Transverse colon (tissue), 4 donors: ENCODE results near the gene SMCO1. TPM values are rescaled to one million over a fixed set of nuclear protein-coding genes. Genes with fewer than 3 reads are reported as not detected.

Experiments used
- DNase-seq: peaks from one replicate; pipeline ENCODE4 v3.0.0-alpha.2; 2019
- H3K27ac ChIP-seq, 4 donors: fragments of 200-600 bp; sonication (generic); 2 replicates each; pipeline ENCODE4 v1.5.1; 2016 to 2018; ENCODE audit warnings: inconsistent platforms in 4 of 4
- H3K27me3 ChIP-seq: fragments of 200-600 bp; sonication (generic); 2 replicates; pipeline ENCODE4 v1.5.1; 2017; ENCODE audit warnings: inconsistent platforms
- H3K36me3 ChIP-seq, 4 donors: fragments of 200-600 bp; sonication (generic); 2 replicates each; pipeline ENCODE4 v1.5.1; 2017 to 2019; ENCODE audit warnings: inconsistent platforms in 4 of 4
- H3K4me1 ChIP-seq, 4 donors: fragments of 200-600 bp; sonication (generic); 2 replicates each; pipeline ENCODE4 v1.5.1; 2017 to 2020; ENCODE audit warnings: inconsistent platforms in 4 of 4
- H3K4me3 ChIP-seq, 4 donors: fragments of 200-600 bp; sonication (generic); 1 replicate in 1 of 4; 2 replicates in 3 of 4; pipeline versions ENCODE4 v1.5.1 to v1.6.1; 2017 to 2019; ENCODE audit warnings: inconsistent platforms in 4 of 4
- H3K9me3 ChIP-seq, 2 donors: fragments of 200-600 bp; sonication (generic); 2 replicates each; pipeline ENCODE4 v1.5.1; 2017 to 2019; ENCODE audit warnings: inconsistent platforms in 2 of 2
- EP300 ChIP-seq: sonication (generic); formaldehyde crosslinking; IDR thresholded peaks from one replicate; pipeline ENCODE4 v1.6.1; 2017; ENCODE audit warnings: antibody characterized with exemption, low read depth
- POLR2A ChIP-seq: fragments of 450-650 bp; IDR thresholded peaks from one replicate; pipeline ENCODE4 v1.6.1; 2016; ENCODE audit warnings: antibody characterized with exemption, mild to moderate bottlenecking, moderate library complexity
- POLR2AphosphoS5 ChIP-seq, 3 donors: sonication (generic); formaldehyde crosslinking; IDR thresholded peaks; one replicate each; pipeline ENCODE4 v1.6.1; 2016; ENCODE audit warnings: antibody characterized with exemption in 3 of 3
- WGBS, 2 donors: methylation state at CpG; one replicate each; pipeline ENCODE4 v1.1.5; 2018; ENCODE audit warnings: low coverage in 1 of 2; 5-methylcytosine and 5-hydroxymethylcytosine counted together
- in situ Hi-C, 4 donors: fragments of 200-750 bp; cut with MboI; loops; one replicate each; pipeline versions ENCODE4 v1.15.0 to v1.15.1; 2017; ENCODE audit warnings: low sequenced_read_pairs in 3 of 4, low pct_ligation_motif_present in 1 of 4, low pct_unique_long_range_greater_than_20kb in 1 of 4
- intact Hi-C: fragments of 100-400 bp; cut with DNase I; formaldehyde crosslinking; loops from one replicate; pipeline ENCODE4 v1.15.1; 2023; ENCODE audit warnings: low total_unique reads
- total RNA-seq, 4 donors: library from RNA; depleted of rRNA; stranded (reverse); fragments of >200 nt; gene quantifications; one replicate each; pipeline ENCODE4 v1.1.0, GENCODE V29; 2016
- TF ChIP-seq, protein P1 (sequence below), 5 experiments: fragments of 200-600 bp in 3 of 5; fragments of 450-650 bp in 2 of 5; sonication (generic) in 3 of 5; IDR thresholded peaks; 1 replicate in 2 of 5; 2 replicates in 3 of 5; pipeline ENCODE4 v1.5.1; 2016 to 2017; ENCODE audit warnings: antibody characterized with exemption in 5 of 5, inconsistent platforms in 3 of 5, mild to moderate bottlenecking in 2 of 5, moderate library complexity in 1 of 5

The SMCO1 gene, protein sequence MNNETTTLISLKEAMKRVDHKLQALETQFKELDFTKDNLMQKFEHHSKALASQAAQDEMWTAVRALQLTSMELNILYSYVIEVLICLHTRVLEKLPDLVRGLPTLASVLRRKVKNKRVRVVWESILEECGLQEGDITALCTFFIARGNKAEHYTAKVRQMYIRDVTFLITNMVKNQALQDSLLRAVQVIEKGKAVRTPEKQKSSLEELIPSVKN
- not detected for total RNA-seq

DNA sequence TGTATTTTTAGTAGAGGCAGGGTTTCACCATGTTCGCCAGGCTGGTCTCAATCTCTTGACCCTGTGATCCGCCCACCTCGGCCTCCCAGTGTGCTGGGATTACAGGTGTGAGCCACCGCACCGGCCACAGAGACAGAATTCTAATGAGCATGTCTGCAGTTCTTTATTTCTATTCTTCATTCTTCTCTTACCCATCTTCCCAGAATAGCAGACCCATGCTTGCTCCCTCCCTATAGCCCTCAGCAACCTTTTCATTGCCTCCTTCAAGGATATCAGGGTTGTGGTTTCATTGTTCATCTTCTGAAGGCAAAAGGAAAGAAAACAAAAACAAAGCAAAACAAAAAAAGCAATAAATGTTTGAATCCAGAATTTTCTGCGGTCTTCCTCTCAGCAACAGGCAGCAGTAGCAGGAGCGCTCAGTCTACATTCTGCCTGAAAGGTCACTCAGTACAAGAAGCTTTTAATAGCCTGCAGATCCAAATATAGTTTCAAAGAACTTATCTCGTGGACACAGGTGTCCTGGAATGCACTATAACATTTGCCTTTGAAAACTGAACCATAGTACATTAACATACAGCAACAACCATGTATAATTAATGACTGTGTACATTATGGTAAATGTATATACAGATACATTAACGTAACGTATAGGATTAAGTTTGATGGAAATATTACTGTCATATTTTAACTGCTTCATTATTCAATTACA lies at the start of gene SMCO1:
TSS of gene SMCO1 (minus strand) at position 434 of the 709 bp plus-strand sequence. CDS start at position 297, 137 bp downstream.
- DNase-seq, result no peak
- no peak within 1 kb of the TSS for H3K4me3 ChIP-seq
- peaks cover 20 to 22% of the 10 kb centered on the region in 2 donors for H3K9me3 ChIP-seq
- H3K4me1 ChIP-seq, result no peaks in the 10 kb centered on the region
- H3K27ac ChIP-seq, result no peak within 1 kb of the TSS
- WGBS, 2 donors, result 85 to 90% methylated on average over 5 to 10 of the region's 10 CpGs
- intact Hi-C loops, result loop anchor here (5.0 kb wide), 1 partner anchor 258 kb away; no protein-coding TSS in a partner anchor
- TF ChIP-seq POLR2AphosphoS5 (IDR thresholded peaks at IDR 0.05), result no peak
- TF ChIP-seq POLR2A, result no peak
- H3K36me3 ChIP-seq, result no peaks in the 10 kb centered on the region
- H3K27me3 ChIP-seq, result no peaks in the 10 kb centered on the region
- in situ Hi-C loops, result loop anchor here in 3 of 4 donors (5.0 to 25.0 kb wide), 2 partner anchors 253 to 258 kb away; no protein-coding TSS in a partner anchor

DNA sequence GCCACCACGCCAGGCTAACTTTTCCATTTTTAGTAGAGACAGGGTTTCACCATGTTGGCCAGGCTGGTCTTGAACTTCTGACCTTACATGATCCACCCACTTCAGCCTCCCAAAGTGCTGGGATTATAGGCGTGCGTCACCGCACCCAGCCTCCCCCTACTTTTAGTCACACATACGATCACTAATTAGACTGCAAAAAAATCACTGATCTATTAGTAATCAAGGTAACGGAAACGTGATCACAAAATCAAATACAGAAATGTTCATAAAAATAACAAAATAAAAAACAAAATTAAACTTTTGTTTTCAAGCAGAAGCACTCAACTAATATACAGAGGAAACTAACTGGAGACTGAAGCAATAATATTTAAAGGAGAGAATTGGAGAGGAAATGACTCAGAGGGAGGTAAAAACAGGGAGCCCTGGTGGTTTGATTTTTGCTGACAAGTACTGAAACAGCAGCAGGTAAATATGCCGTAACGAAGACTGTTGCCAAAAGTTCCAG lies 48.6 kb upstream of the SMCO1 start:
- H3K9me3 ChIP-seq, result no peaks in the 10 kb centered on the region
- H3K36me3 ChIP-seq, result no peaks in the 10 kb centered on the region
- no peak overlapping the region for H3K27ac ChIP-seq
- no peak overlapping the region for H3K4me3 ChIP-seq
- in situ Hi-C loops (no loop called here), intact Hi-C loops (no loop called here)
- DNase-seq, result no peak
- H3K27me3 ChIP-seq, result no peaks in the 10 kb centered on the region
- TF ChIP-seq POLR2AphosphoS5 (IDR thresholded peaks at IDR 0.05), result no peak
- TF ChIP-seq POLR2A, result no peak
- TF ChIP-seq, protein P1, sequence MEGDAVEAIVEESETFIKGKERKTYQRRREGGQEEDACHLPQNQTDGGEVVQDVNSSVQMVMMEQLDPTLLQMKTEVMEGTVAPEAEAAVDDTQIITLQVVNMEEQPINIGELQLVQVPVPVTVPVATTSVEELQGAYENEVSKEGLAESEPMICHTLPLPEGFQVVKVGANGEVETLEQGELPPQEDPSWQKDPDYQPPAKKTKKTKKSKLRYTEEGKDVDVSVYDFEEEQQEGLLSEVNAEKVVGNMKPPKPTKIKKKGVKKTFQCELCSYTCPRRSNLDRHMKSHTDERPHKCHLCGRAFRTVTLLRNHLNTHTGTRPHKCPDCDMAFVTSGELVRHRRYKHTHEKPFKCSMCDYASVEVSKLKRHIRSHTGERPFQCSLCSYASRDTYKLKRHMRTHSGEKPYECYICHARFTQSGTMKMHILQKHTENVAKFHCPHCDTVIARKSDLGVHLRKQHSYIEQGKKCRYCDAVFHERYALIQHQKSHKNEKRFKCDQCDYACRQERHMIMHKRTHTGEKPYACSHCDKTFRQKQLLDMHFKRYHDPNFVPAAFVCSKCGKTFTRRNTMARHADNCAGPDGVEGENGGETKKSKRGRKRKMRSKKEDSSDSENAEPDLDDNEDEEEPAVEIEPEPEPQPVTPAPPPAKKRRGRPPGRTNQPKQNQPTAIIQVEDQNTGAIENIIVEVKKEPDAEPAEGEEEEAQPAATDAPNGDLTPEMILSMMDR (IDR thresholded peaks at IDR 0.05), result no peak
- no peak for TF ChIP-seq EP300
- H3K4me1 ChIP-seq, result peaks cover 6 to 12% (median 9%) of the 10 kb centered on the region in 4 donors
- WGBS, 2 donors, result 80 to 81% methylated on average over 8 to 9 of the region's 9 CpGs

DNA sequence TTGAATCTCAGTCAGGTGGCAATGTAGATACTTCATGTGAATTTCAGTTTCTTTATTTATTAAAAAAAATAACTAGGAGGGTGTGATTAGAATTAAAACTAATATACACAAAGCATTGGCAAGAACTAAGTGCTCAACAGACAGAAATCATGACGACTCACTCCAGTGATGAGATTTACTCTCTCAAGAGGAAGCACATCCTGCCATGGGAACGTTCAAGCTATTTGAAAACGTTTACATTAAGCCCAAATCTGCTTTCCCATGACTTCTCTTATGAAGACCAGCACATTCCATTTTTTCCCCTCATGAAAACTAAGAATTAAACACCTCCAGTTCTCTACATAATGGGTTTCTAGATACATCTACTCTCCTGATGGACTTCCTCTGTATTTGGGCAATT lies 44.7 kb upstream of the SMCO1 start:
- 38 to 64% methylated on average over 3 of the region's 3 CpGs for WGBS, 2 donors
- TF ChIP-seq, protein P1 (IDR thresholded peaks at IDR 0.05), result no peak
- TF ChIP-seq EP300 (no peak), POLR2A (no peak), POLR2AphosphoS5 (IDR thresholded peaks at IDR 0.05) (no peak)
- Histone ChIP-seq H3K36me3 (no peaks in the 10 kb centered on the region), H3K27me3 (no peaks in the 10 kb centered on the region), H3K27ac (no peak overlapping the region), H3K9me3 (no peaks in the 10 kb centered on the region), H3K4me1 (no peaks in the 10 kb centered on the region), H3K4me3 (no peak overlapping the region)
- in situ Hi-C loops, result no loop called here
- intact Hi-C loops, result no loop called here
- no peak for DNase-seq

DNA sequence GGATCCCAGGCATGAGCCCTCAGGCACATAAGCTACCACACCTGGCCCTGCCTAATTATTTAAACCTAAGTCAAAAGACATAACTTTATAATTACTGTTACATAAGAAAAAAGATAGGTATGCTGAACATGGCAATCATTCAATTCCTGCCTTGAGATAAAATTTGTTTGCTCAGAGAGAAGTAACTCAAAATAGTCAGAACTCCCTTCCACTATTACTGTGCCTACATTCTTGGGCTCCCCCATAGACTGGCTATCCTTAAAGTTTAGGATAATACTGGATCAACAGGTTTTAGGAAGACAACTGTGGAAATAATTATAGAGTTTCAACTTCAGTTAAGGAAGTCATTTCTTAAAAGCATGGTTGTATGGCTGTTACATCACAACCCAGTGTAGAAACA lies 43.3 kb upstream of the SMCO1 start:
- no peak for TF ChIP-seq POLR2A
- no peak for TF ChIP-seq EP300
- TF ChIP-seq POLR2AphosphoS5 (IDR thresholded peaks at IDR 0.05), result no peak
- TF ChIP-seq, protein P1 (IDR thresholded peaks at IDR 0.05), result no peak
- H3K36me3 ChIP-seq, result no peaks in the 10 kb centered on the region
- intact Hi-C loops (no loop called here), in situ Hi-C loops (no loop called here)
- no peaks in the 10 kb centered on the region for H3K9me3 ChIP-seq
- H3K4me1 ChIP-seq, result no peaks in the 10 kb centered on the region
- no peak overlapping the region for H3K27ac ChIP-seq
- DNase-seq, result no peak
- no peak overlapping the region for H3K4me3 ChIP-seq
- no peaks in the 10 kb centered on the region for H3K27me3 ChIP-seq
